Measurements from ENCODE around the gene TMPRSS5. TPM values are rescaled to one million over a fixed set of nuclear protein-coding genes. Genes with fewer than 3 reads are reported as not detected.
A peak's percentile ranks its signal among the peaks of the same experiment; 100 is the strongest.

The TMPRSS5 gene
- total RNA-seq, 1 donor from 2014 or later = under 0.01 TPM

DNA sequence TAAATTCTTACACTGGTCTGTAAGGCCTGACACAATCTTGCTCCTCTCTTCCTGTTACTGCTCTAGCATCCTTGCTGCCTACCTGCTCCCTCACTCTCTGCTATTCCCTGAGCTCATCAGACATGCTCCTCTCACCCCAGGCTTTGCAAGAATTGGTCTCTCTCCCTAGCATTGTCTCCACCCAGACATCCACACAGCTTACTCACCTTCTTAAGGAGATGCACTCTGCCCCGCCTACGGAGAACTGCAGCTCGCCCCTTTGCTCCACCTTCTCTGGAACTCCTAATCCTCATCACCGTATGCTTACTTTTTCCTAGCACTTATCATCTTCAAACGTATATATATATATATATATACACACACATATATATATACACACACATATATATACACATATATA is 23.3 kb upstream of the TMPRSS5 start:
- Histone ChIP-seq H3K4me3 (ENCODE audit: low read depth, low read length) (no peak overlapping the region), H3K36me3 (ENCODE audit: control insufficient read depth, insufficient read depth, low read length) (no peaks in the 10 kb centered on the region), H3K27me3 (ENCODE audit: control insufficient read depth, insufficient read depth, low read length) (no peaks in the 10 kb centered on the region)
- TF ChIP-seq, protein P1, sequence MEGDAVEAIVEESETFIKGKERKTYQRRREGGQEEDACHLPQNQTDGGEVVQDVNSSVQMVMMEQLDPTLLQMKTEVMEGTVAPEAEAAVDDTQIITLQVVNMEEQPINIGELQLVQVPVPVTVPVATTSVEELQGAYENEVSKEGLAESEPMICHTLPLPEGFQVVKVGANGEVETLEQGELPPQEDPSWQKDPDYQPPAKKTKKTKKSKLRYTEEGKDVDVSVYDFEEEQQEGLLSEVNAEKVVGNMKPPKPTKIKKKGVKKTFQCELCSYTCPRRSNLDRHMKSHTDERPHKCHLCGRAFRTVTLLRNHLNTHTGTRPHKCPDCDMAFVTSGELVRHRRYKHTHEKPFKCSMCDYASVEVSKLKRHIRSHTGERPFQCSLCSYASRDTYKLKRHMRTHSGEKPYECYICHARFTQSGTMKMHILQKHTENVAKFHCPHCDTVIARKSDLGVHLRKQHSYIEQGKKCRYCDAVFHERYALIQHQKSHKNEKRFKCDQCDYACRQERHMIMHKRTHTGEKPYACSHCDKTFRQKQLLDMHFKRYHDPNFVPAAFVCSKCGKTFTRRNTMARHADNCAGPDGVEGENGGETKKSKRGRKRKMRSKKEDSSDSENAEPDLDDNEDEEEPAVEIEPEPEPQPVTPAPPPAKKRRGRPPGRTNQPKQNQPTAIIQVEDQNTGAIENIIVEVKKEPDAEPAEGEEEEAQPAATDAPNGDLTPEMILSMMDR (IDR thresholded peaks at IDR 0.05; ENCODE audit: insufficient read depth, low read length, severe bottlenecking) = no peak
- no peak for FAIRE-seq
- peak; percentile 51 for DNase-seq (ENCODE audit: low read depth)

GRCh38 chr11:113728814-113729213 is 22.7 kb upstream of the TMPRSS5 start:
- TF ChIP-seq, protein P1 (IDR thresholded peaks at IDR 0.05; ENCODE audit: insufficient read depth, low read length, severe bottlenecking) = no peak
- no peak for FAIRE-seq

DNA sequence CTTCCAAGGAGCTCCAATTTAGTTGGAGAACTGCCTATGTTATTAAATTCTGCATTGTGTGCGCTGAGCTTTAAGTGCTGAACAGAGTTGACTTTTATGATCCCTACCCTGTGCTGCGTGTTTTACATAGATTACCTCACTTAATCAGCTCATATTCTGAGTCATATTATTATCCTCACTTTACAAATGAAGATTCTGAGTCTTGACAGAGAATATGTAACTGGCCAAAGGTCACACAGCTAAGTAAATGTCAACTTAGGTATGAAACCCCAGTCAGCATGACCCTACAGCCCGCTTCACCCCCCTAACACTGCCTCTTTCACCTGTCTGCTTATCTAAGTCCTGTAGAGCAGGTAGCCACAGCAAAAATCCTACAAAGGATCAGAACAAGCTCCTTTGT is 19.8 kb upstream of the TMPRSS5 start:
- DNase-seq (ENCODE audit: low read depth) (peak; percentile 7), FAIRE-seq (no peak)
- no peaks in the 10 kb centered on the region for H3K36me3 ChIP-seq (ENCODE audit: control insufficient read depth, insufficient read depth, low read length)
- H3K27me3 ChIP-seq (ENCODE audit: control insufficient read depth, insufficient read depth, low read length) = no peaks in the 10 kb centered on the region
- no peak overlapping the region for H3K4me3 ChIP-seq (ENCODE audit: low read depth, low read length)
- TF ChIP-seq, protein P1 (IDR thresholded peaks at IDR 0.05; ENCODE audit: insufficient read depth, low read length, severe bottlenecking) = no peak

More at GRCh38 chr11:113728814-113729213, 22.7 kb upstream of the TMPRSS5 start:
- no peaks in the 10 kb centered on the region for H3K36me3 ChIP-seq (ENCODE audit: control insufficient read depth, insufficient read depth, low read length)
- H3K27me3 ChIP-seq (ENCODE audit: control insufficient read depth, insufficient read depth, low read length) = no peaks in the 10 kb centered on the region
- DNase-seq (ENCODE audit: low read depth) = no peak
- no peak overlapping the region for H3K4me3 ChIP-seq (ENCODE audit: low read depth, low read length)

DNA sequence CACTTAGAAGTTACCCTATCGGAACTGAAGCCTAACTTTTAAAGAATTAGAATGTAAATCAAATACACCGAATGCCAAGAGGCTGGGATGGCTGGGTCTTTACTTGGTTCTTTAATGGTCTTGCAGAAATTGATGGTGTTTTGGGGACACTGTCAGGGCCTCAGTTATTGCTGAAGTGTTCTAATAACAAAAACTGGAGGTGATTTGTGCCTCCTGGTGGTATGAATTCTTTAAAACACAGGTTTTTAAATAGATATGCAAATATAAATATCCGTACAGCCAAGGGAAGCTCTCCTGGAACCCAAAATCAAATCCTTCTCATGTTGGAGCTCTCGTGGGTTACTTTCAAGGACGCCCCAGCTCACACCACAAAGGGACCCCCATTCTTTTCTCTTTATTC is 19.3 kb upstream of the TMPRSS5 start:
- Histone ChIP-seq H3K36me3 (ENCODE audit: control insufficient read depth, insufficient read depth, low read length) (no peaks in the 10 kb centered on the region), H3K4me3 (ENCODE audit: low read depth, low read length) (no peak overlapping the region), H3K27me3 (ENCODE audit: control insufficient read depth, insufficient read depth, low read length) (no peaks in the 10 kb centered on the region)
- DNase-seq (ENCODE audit: low read depth) (no peak), FAIRE-seq (no peak)
- TF ChIP-seq, protein P1 (IDR thresholded peaks at IDR 0.05; ENCODE audit: insufficient read depth, low read length, severe bottlenecking) = no peak

DNA sequence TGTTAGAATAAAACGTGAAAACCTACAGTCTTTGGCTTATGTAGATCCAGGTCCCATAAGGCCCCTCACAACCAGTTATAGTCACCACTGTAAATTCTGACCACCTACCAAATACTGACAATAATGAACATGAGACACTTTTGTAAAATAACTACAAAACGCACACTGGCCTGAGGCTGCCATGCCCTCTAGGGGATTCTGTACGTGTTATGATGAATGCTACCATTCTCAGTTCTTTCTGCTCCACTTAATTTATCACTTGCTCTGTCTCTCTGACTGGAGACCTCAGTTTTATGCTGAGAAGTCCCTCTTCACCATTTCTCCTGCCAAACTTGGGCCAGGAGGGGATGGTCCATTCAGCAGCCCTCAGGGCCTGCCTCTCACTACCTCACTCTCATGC is 18.7 kb upstream of the TMPRSS5 start:
- Histone ChIP-seq H3K27me3 (ENCODE audit: control insufficient read depth, insufficient read depth, low read length) (no peaks in the 10 kb centered on the region), H3K4me3 (ENCODE audit: low read depth, low read length) (no peak overlapping the region), H3K36me3 (ENCODE audit: control insufficient read depth, insufficient read depth, low read length) (no peaks in the 10 kb centered on the region)
- FAIRE-seq (no peak), DNase-seq (ENCODE audit: low read depth) (no peak)
- TF ChIP-seq, protein P1 (IDR thresholded peaks at IDR 0.05; ENCODE audit: insufficient read depth, low read length, severe bottlenecking) = no peak

GRCh38 chr11:113723787-113724186 is 17.7 kb upstream of the TMPRSS5 start:
- H3K27me3 ChIP-seq (ENCODE audit: control insufficient read depth, insufficient read depth, low read length) = no peaks in the 10 kb centered on the region
- DNase-seq (ENCODE audit: low read depth) = no peak
- FAIRE-seq = no peak
- TF ChIP-seq, protein P1 (IDR thresholded peaks at IDR 0.05; ENCODE audit: insufficient read depth, low read length, severe bottlenecking) = no peak
- H3K36me3 ChIP-seq (ENCODE audit: control insufficient read depth, insufficient read depth, low read length) = no peaks in the 10 kb centered on the region
- no peak overlapping the region for H3K4me3 ChIP-seq (ENCODE audit: low read depth, low read length)

All from bronchial epithelial cell (primary cell).